Stimulated activated CD4-positive, alpha-beta T cell treated with anti-CD3 and anti-CD28 coated beads, Interleukin-2, amount 100 ng/mL, for 48 hours (primary cell): ENCODE results near the gene TAF4B.
"Not testable (repeated sequence)": the region's sequence is repeated elsewhere in the genome, so short reads cannot be mapped to it uniquely, and the experiment has no call there.

ENCODE experiments used
- DNase-seq, 2 donors: peaks; one replicate each; pipeline ENCODE4 v3.0.0-alpha.2; 2020

Gene TAF4B

DNA sequence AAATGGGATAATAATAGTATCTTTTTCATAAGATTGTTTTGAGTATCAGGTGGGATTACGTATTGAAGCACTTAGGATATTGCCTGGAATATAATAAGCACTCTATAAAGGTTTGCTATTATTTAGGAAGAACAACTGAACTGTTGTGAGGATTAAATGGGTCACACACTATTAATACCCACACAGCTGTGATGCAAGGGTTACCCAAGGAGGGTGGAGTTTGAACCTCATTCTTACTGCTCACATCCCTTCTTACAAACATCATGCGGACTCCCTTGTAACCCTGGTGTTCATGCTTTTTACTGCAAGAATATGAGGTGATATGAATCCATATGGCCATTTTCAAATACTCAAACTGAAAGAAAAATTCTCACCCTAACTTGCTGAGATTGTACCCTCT, 208.6 kb downstream of the TAF4B start:
- no peak for DNase-seq

DNA sequence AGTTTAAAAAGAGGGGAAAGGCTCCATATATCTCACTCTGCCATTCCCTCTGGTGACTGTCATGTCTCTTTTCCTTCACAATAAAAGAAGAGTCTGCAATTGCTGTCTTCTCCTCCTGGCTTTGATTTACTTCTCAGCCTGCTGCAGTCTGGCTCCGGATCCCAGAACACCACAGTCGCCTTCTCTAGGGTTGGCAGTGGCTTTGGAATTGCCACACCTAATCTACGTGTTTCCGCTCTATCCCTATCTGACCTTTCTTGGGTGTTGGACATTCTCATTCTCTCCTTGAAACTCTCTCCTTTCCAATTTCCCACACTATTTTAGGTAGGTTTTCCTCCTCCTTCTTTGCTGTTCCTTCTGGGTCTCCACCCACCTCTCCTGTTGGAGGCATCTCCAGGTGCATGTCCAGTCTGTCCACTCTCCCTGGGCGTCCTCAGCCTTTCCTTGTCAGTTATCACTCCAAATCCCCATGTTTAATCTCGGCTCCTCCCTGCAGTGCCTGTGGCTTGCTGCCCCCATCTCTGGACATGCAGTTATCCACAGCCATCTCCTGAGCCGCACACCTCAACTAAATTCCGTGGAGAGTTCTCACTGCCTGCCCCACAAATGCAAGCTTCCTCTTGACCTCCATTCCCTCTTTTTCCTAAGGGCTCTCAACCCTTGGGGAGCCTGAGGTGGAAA, 209.3 kb downstream of the TAF4B start:
- no peak for DNase-seq

GRCh38 chr18:26436176-26437051, 210.2 kb downstream of the TAF4B start:
- DNase-seq, result no peak

DNA sequence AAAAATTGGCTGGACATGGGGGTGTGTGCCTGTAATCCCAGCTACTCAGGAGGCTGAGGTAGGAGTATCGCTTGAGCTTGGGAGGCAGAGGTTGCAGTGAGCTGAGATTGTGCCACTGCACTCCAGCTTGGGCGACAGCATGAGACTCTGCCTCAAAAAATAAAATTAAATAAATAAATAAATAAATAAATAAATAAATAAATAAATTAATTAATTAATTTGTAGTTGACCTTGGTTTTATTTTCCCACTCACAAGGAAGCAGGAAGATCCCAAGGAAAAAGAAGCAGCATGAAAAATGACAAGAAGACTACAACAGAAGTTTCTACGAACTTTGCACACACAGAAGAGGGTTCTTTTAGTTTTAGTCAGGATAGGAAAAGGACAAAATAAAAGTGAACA, 211.4 kb downstream of the TAF4B start:
- DNase-seq, result not testable (repeated sequence)

GRCh38 chr18:26438980-26439379, 212.7 kb downstream of the TAF4B start:
- DNase-seq, result no peak

- no peak for DNase-seq
These were observed 213.3 kb downstream of the TAF4B start for GRCh38 chr18:26439537-26439936.

- no peak for DNase-seq
These were observed 214.4 kb downstream of the TAF4B start for GRCh38 chr18:26440644-26441043.
